ENCODE results near the gene RAB11FIP3. TPM values are rescaled to one million over a fixed set of nuclear protein-coding genes. Genes with fewer than 3 reads are reported as not detected.

The RAB11FIP3 gene
- total and polyA plus RNA-seq, 3 experiments from 2014 or later, result 4.4 to 32.8 (median 30.0) TPM

- no peak overlapping the region for H3K27ac ChIP-seq (ENCODE audit: low read depth, low read length)
- Mint-ChIP-seq H3K4me3 (no peak overlapping the region), H3K27me3 (no peaks in the 10 kb centered on the region), H3K27ac (peak overlapping the region in 2 of 8 donors; percentile 15 to 79), H3K36me3 (peaks cover 0 to 14% (median 0%) of the 10 kb centered on the region in 3 donors), H3K9me3 (no peaks in the 10 kb centered on the region), H3K4me1 (no peaks in the 10 kb centered on the region)
- no peak for DNase-seq
- H3K27me3 ChIP-seq (ENCODE audit: insufficient read depth, low read length, poor library complexity, severe bottlenecking), result no peaks in the 10 kb centered on the region
- POLR2A ChIA-PET, result no interaction called here
- no peaks in the 10 kb centered on the region for H3K4me1 ChIP-seq (ENCODE audit: insufficient read depth, low read length)
- CTCF ChIA-PET, result no interaction called here
- H3K9me3 ChIP-seq (ENCODE audit: low read length), result no peaks in the 10 kb centered on the region
- no peak overlapping the region for H3K4me3 ChIP-seq (ENCODE audit: low read length)
- H3K36me3 ChIP-seq (ENCODE audit: insufficient read depth, low read length), result no peaks in the 10 kb centered on the region
These were observed 83.7 kb downstream of the RAB11FIP3 start for GRCh38 chr16:508884-509736.

GRCh38 chr16:510066-510825, 84.8 kb downstream of the RAB11FIP3 start:
- H3K27ac Mint-ChIP-seq, result no peak overlapping the region
- no peak for DNase-seq
- no peaks in the 10 kb centered on the region for H3K36me3 ChIP-seq (ENCODE audit: insufficient read depth, low read length)
- no peak overlapping the region for H3K27ac ChIP-seq (ENCODE audit: low read depth, low read length)
- H3K4me3 ChIP-seq (ENCODE audit: low read length), result no peak overlapping the region
- H3K4me3 Mint-ChIP-seq, result no peak overlapping the region
- H3K9me3 Mint-ChIP-seq, result no peaks in the 10 kb centered on the region
- ChIA-PET POLR2A (no interaction called here), CTCF (no interaction called here)
- H3K4me1 ChIP-seq (ENCODE audit: insufficient read depth, low read length), result no peaks in the 10 kb centered on the region
- no peaks in the 10 kb centered on the region for H3K4me1 Mint-ChIP-seq
- no peaks in the 10 kb centered on the region for H3K27me3 ChIP-seq (ENCODE audit: insufficient read depth, low read length, poor library complexity, severe bottlenecking)
- H3K36me3 Mint-ChIP-seq, result peaks cover 0 to 22% (median 2%) of the 10 kb centered on the region in 3 donors
- no peaks in the 10 kb centered on the region for H3K27me3 Mint-ChIP-seq
- H3K9me3 ChIP-seq (ENCODE audit: low read length), result no peaks in the 10 kb centered on the region

- POLR2A ChIA-PET, result interaction anchor here (0.6 to 0.7 kb wide), 2 partner anchors 34 to 49 kb away, joined by 3 to 5 read pairs; no protein-coding TSS in a partner anchor
- H3K9me3 Mint-ChIP-seq, result no peaks in the 10 kb centered on the region
- H3K27me3 ChIP-seq (ENCODE audit: insufficient read depth, low read length, poor library complexity, severe bottlenecking), result no peaks in the 10 kb centered on the region
- H3K4me1 ChIP-seq (ENCODE audit: insufficient read depth, low read length), result no peaks in the 10 kb centered on the region
- no peak overlapping the region for H3K27ac ChIP-seq (ENCODE audit: low read depth, low read length)
- no peaks in the 10 kb centered on the region for H3K27me3 Mint-ChIP-seq
- H3K36me3 ChIP-seq (ENCODE audit: insufficient read depth, low read length), result no peaks in the 10 kb centered on the region
- CTCF ChIA-PET, result no interaction called here
- H3K9me3 ChIP-seq (ENCODE audit: low read length), result no peaks in the 10 kb centered on the region
- H3K36me3 Mint-ChIP-seq, result peaks cover 0 to 22% (median 2%) of the 10 kb centered on the region in 3 donors
- DNase-seq, result no peak
- no peaks in the 10 kb centered on the region for H3K4me1 Mint-ChIP-seq
- H3K27ac Mint-ChIP-seq, result peak overlapping the region in 1 of 8 donors; percentile 78
- H3K4me3 Mint-ChIP-seq, result no peak overlapping the region
- no peak overlapping the region for H3K4me3 ChIP-seq (ENCODE audit: low read length)
These were observed 87.4 kb downstream of the RAB11FIP3 start for GRCh38 chr16:512802-513201.

GRCh38 chr16:513950-514349, 88.5 kb downstream of the RAB11FIP3 start:
- Histone ChIP-seq H3K4me3 (ENCODE audit: low read length) (no peak overlapping the region), H3K27ac (ENCODE audit: low read depth, low read length) (no peak overlapping the region), H3K9me3 (ENCODE audit: low read length) (no peaks in the 10 kb centered on the region), H3K27me3 (ENCODE audit: insufficient read depth, low read length, poor library complexity, severe bottlenecking) (no peaks in the 10 kb centered on the region), H3K36me3 (ENCODE audit: insufficient read depth, low read length) (no peaks in the 10 kb centered on the region), H3K4me1 (ENCODE audit: insufficient read depth, low read length) (no peaks in the 10 kb centered on the region)
- Mint-ChIP-seq H3K4me1 (no peaks in the 10 kb centered on the region), H3K27me3 (no peaks in the 10 kb centered on the region), H3K27ac (no peak overlapping the region), H3K9me3 (no peaks in the 10 kb centered on the region), H3K4me3 (no peak overlapping the region), H3K36me3 (peaks cover 0 to 24% (median 2%) of the 10 kb centered on the region in 3 donors)
- CTCF ChIA-PET, result no interaction called here
- no peak for DNase-seq
- POLR2A ChIA-PET, result no interaction called here

- Histone ChIP-seq H3K9me3 (ENCODE audit: low read length) (no peaks in the 10 kb centered on the region), H3K36me3 (ENCODE audit: insufficient read depth, low read length) (no peaks in the 10 kb centered on the region), H3K27ac (ENCODE audit: low read depth, low read length) (no peak overlapping the region), H3K4me3 (ENCODE audit: low read length) (no peak overlapping the region), H3K27me3 (ENCODE audit: insufficient read depth, low read length, poor library complexity, severe bottlenecking) (no peaks in the 10 kb centered on the region), H3K4me1 (ENCODE audit: insufficient read depth, low read length) (no peaks in the 10 kb centered on the region)
- no peaks in the 10 kb centered on the region for H3K27me3 Mint-ChIP-seq
- ChIA-PET POLR2A (no interaction called here), CTCF (no interaction called here)
- no peaks in the 10 kb centered on the region for H3K9me3 Mint-ChIP-seq
- no peak overlapping the region for H3K27ac Mint-ChIP-seq
- no peaks in the 10 kb centered on the region for H3K4me1 Mint-ChIP-seq
- H3K36me3 Mint-ChIP-seq, result peaks cover 0 to 25% (median 2%) of the 10 kb centered on the region in 3 donors
- DNase-seq, result no peak
- H3K4me3 Mint-ChIP-seq, result no peak overlapping the region
These were observed 89.9 kb downstream of the RAB11FIP3 start for GRCh38 chr16:515175-515938.

GRCh38 chr16:515939-516226, 90.4 kb downstream of the RAB11FIP3 start:
- POLR2A ChIA-PET, result no interaction called here
- H3K4me3 ChIP-seq (ENCODE audit: low read length), result no peak overlapping the region

GRCh38 chr16:516301-516700, 90.9 kb downstream of the RAB11FIP3 start:
- CTCF ChIA-PET, result no interaction called here
- H3K36me3 Mint-ChIP-seq, result peaks cover 0 to 25% (median 2%) of the 10 kb centered on the region in 3 donors
- H3K4me3 Mint-ChIP-seq, result no peak overlapping the region
- POLR2A ChIA-PET, result no interaction called here
- H3K27me3 ChIP-seq (ENCODE audit: insufficient read depth, low read length, poor library complexity, severe bottlenecking), result no peaks in the 10 kb centered on the region
- H3K4me1 Mint-ChIP-seq, result no peaks in the 10 kb centered on the region
- no peaks in the 10 kb centered on the region for H3K4me1 ChIP-seq (ENCODE audit: insufficient read depth, low read length)
- DNase-seq, result no peak
- H3K9me3 ChIP-seq (ENCODE audit: low read length), result no peaks in the 10 kb centered on the region
- no peak overlapping the region for H3K27ac Mint-ChIP-seq
- H3K9me3 Mint-ChIP-seq, result no peaks in the 10 kb centered on the region
- no peak overlapping the region for H3K4me3 ChIP-seq (ENCODE audit: low read length)
- no peaks in the 10 kb centered on the region for H3K27me3 Mint-ChIP-seq
- H3K36me3 ChIP-seq (ENCODE audit: insufficient read depth, low read length), result no peaks in the 10 kb centered on the region
- no peak overlapping the region for H3K27ac ChIP-seq (ENCODE audit: low read depth, low read length)

More at GRCh38 chr16:515939-516226, 90.4 kb downstream of the RAB11FIP3 start:
- no peaks in the 10 kb centered on the region for H3K27me3 Mint-ChIP-seq
- H3K9me3 ChIP-seq (ENCODE audit: low read length), result no peaks in the 10 kb centered on the region
- no peaks in the 10 kb centered on the region for H3K4me1 Mint-ChIP-seq
- DNase-seq, result no peak
- peaks cover 0 to 25% (median 2%) of the 10 kb centered on the region in 3 donors for H3K36me3 Mint-ChIP-seq
- no peaks in the 10 kb centered on the region for H3K27me3 ChIP-seq (ENCODE audit: insufficient read depth, low read length, poor library complexity, severe bottlenecking)
- H3K27ac Mint-ChIP-seq, result no peak overlapping the region
- H3K36me3 ChIP-seq (ENCODE audit: insufficient read depth, low read length), result no peaks in the 10 kb centered on the region
- H3K4me3 Mint-ChIP-seq, result no peak overlapping the region
- H3K27ac ChIP-seq (ENCODE audit: low read depth, low read length), result no peak overlapping the region
- CTCF ChIA-PET, result no interaction called here
- no peaks in the 10 kb centered on the region for H3K4me1 ChIP-seq (ENCODE audit: insufficient read depth, low read length)
- no peaks in the 10 kb centered on the region for H3K9me3 Mint-ChIP-seq

- ChIA-PET CTCF (interaction anchor here (1.0 kb wide), 1 partner anchor 8 kb away, joined by 3 read pairs; the partner anchor contains the start of gene CAPN15), POLR2A (no interaction called here)
- Mint-ChIP-seq H3K4me1 (peaks cover 0 to 2% (median 0%) of the 10 kb centered on the region in 3 donors), H3K27ac (no peak overlapping the region), H3K27me3 (peaks cover 0 to 1% of the 10 kb centered on the region in 2 donors), H3K36me3 (peaks cover 0 to 20% (median 2%) of the 10 kb centered on the region in 3 donors), H3K4me3 (peak overlapping the region in 1 of 7 donors; percentile 42), H3K9me3 (no peaks in the 10 kb centered on the region)
- Histone ChIP-seq H3K4me3 (ENCODE audit: low read length) (no peak overlapping the region), H3K27ac (ENCODE audit: low read depth, low read length) (no peak overlapping the region), H3K36me3 (ENCODE audit: insufficient read depth, low read length) (no peaks in the 10 kb centered on the region), H3K9me3 (ENCODE audit: low read length) (no peaks in the 10 kb centered on the region), H3K27me3 (ENCODE audit: insufficient read depth, low read length, poor library complexity, severe bottlenecking) (no peaks in the 10 kb centered on the region), H3K4me1 (ENCODE audit: insufficient read depth, low read length) (no peaks in the 10 kb centered on the region)
- DNase-seq, result no peak
These were observed 93.4 kb downstream of the RAB11FIP3 start for GRCh38 chr16:518858-519257.

All from CD8-positive, alpha-beta memory T cell (primary cell).